GM19397 (cell line): ENCODE data around the gene ATP9B.
"Not testable (repeated sequence)": the region's sequence is repeated elsewhere in the genome, so short reads cannot be mapped to it uniquely, and the experiment has no call there.

Experiments
- ATAC-seq: cut with Tn5 transposase; IDR thresholded peaks from one replicate; pipeline ENCODE4 v1.9.1; 2021; ENCODE audit warnings: mild to moderate bottlenecking, moderate library complexity; ENCODE audit not compliant: unreplicated experiment

ATP9B gene

GRCh38 chr18:79123948-79124347, 54.8 kb downstream of the ATP9B start:
- ATAC-seq, result no peak

GRCh38 chr18:79129120-79129519, 59.9 kb downstream of the ATP9B start:
- no peak for ATAC-seq

GRCh38 chr18:79133724-79134123, 64.5 kb downstream of the ATP9B start:
- no peak for ATAC-seq

GRCh38 chr18:79135924-79136323, 66.7 kb downstream of the ATP9B start:
- ATAC-seq, result no peak

DNA sequence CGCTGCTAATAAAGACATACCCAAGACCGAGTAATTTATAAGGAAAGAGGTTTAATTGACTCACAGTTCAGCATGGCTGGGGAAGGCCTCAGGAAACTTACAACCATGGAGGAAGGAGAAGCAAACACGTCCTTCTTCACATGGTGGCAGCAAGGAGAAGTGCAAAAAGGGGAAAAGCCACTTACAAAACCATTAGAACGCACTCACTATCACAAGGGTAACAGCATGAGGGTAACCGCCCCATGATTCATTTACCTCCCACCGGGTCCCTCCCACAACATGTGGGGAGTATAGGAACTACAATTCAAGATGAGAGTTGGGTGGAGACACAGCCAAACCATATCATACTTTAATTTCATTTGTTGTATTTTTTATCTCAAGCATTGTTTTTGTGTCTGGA, 67.5 kb downstream of the ATP9B start:
- no peak for ATAC-seq

GRCh38 chr18:79139206-79139605, 70.0 kb downstream of the ATP9B start:
- no peak for ATAC-seq

DNA sequence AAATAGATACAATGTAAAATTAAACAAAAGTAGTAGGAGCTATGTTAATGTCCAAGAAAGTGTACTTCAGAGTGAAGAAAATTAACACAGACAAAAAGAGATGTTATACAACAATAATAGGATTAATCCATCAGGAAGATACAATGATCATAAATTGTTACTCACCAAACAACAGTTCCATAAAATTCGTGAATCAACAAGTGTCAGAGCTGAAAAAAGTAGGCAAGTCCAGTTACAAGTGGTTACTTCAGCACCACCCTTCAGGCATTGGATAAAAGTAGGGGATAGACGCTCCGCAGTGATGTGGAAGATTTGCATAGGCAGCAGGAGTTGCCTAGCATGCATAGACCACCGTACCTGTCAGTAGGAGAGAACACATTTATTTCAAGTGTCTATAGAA, 77.8 kb downstream of the ATP9B start:
- ATAC-seq, result no peak

GRCh38 chr18:79151191-79151590, 82.0 kb downstream of the ATP9B start:
- ATAC-seq, result no peak

- no peak for ATAC-seq
Observed at GRCh38 chr18:79156327-79156726, 87.1 kb downstream of the ATP9B start.

GRCh38 chr18:79164706-79165105, 95.5 kb downstream of the ATP9B start:
- no peak for ATAC-seq

DNA sequence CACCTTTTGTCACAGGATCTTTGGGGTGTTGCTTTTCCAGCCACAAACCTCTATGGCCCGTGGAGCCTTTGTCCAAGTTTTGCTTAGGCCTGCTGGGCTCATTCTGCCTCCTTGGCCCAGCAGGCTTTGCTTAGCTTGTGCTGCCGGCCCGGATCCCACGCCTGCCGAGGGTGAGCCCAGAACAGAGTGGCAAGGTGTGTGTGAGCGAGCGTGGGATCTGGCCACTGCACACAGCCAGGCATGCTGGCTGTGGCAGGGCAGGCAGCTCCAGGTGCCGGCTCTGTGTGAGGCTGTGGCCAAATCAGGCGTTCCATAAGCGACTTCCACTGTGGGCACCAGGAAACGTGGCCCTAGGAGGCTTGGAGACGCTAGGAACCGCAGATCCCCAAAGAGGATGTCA, 97.5 kb downstream of the ATP9B start:
- ATAC-seq, result no peak

DNA sequence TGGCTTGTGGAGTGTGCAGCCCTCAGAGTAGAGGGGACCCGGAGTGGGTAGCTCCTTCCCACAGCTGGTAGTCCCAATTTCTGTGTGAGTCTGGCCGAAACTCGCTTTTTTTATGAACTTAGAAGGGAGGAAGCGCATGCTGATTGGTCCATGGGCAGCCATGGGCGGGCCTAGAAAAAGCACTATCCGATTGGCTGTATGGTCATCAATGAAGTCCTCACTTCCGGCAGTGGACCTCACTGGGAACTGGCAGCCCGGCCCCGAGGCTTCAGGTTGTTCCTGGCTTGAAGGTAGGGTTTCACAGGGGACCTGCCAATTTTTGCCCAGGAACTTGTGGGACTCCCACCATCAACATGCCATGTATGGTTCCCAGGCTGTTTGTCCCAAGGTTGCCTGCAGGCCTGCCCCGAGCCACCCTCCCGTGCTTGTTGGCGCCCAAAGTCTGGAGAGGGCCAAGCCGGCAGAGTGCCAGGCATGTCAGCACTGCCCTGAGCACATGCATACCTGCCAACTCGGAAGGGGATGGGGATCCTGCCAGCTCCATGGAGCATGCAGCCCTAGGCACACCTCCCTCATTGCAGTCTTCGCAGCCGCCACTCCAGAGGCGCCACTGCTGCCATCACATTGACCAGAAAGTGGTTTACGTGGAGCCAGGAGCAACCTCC, 98.5 kb downstream of the ATP9B start:
- ATAC-seq, result no peak

DNA sequence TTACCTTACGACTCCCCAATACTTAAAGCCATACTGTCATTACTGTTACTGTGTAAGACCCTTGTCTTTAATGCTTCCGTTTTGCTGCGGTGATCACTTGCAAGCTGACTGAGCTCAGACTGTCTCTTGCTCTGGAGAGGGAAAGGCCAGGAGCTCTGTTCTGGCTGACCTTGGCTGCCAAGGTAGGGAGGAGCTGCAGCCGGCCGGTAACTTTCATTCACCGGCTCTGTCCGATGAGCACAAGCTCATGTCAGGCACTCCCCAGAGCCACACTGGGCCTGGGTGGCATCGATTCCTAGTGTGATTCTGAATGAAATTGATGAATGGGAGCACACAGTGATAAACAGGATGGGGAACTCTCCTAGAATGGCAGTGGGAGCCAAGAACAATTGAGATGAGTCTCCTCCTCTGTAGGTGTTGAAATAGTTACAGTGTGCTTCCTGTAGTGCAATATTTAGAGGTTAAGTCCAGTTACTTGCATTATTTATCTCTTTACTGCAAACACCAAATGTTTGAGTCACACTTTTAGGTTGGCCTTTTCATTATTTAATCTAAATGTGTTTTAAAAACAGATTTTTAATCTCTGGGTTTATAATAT, 100.9 kb downstream of the ATP9B start:
- no peak for ATAC-seq

DNA sequence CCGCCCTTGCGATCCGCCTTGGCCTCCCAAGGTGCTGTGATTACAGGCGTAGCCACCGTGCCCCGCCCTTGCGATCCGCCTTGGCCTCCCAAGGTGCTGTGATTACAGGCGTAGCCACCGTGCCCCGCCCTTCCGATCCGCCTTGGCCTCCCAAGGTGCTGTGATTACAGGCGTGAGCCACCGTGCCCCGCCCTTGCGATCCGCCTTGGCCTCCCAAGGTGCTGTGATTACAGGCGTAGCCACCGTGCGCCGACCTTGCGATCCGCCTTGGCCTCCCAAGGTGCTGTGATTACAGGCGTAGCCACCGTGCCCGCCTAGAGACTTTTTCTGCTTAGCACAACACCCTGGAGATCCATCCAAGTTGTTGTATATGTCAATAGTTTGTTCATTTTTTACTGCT, 103.1 kb downstream of the ATP9B start:
- not testable (repeated sequence) for ATAC-seq

DNA sequence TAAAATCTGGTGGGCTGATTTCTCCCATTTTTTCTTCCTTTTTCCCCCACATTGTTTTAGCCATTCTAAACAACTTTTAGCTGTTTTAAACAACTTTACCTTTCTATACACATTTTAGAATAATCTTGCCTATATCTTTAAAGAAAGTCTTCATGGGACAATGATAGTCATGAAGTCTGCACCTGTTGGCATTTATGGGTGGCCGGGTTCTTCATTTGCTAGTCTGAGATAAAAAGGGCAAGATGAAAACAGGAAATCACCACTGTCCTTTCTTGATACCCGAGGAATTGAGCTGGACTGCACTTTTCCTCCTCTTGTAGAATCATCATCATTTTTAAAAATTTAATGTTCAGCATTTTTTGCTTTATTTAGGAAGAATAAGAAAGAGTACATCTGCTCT, 104.5 kb downstream of the ATP9B start:
- ATAC-seq, result no peak

DNA sequence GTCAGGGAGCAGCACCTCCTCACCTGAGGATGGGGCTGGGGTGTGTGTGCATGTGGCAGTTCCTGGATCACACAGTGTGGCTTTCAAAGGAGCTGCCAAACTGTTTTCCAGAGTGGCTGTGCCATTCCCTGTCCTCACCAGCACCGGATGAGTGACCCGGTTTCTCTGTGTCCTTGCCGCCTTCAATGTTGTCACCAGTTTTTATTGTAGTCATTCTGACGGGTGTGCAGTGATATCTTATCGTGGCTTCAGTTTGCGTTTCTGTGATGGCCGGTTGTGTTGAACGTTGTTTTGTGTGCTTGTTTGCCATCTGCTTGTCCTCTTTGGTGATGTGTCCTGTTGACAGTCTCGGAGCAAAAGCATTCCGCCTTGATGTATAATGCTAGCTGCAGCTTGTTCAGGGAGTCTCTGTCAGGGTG, 108.9 kb downstream of the ATP9B start:
- no peak for ATAC-seq

DNA sequence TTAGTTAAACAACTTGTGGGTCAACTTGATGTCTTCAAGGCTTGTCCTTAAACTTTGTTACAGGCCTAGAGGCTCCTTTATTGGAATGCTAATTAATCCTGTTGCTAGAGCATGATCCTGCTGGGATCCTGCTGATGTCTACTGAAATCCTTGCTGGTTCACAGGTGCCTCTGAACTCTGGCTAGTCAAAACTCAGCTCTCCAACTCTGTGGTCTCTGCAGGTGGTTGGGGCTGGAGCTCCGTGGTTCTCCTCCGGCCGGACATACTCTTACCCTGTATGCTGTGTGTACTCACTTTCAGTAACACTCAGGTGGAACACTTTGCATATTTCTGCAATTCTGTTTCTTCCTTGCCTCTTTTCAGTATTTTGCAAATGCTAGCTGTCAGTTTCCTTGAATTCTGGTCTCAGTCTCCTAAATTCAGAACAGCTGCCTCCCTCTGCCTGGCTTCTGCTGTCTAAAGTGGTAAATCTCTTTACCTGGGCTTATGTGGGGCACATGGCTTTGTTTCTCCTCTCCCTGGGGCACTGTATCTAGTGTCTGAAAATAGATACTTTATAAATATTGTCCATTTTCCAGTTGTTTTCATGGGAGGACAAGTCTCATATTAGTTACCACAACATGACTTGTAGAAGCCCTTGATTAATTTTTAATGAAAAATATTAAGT, 113.0 kb downstream of the ATP9B start:
- no peak for ATAC-seq

- no peak for ATAC-seq
Observed at GRCh38 chr18:79185648-79186047, 116.5 kb downstream of the ATP9B start.

GRCh38 chr18:79186649-79187048, 117.5 kb downstream of the ATP9B start:
- ATAC-seq, result no peak

DNA sequence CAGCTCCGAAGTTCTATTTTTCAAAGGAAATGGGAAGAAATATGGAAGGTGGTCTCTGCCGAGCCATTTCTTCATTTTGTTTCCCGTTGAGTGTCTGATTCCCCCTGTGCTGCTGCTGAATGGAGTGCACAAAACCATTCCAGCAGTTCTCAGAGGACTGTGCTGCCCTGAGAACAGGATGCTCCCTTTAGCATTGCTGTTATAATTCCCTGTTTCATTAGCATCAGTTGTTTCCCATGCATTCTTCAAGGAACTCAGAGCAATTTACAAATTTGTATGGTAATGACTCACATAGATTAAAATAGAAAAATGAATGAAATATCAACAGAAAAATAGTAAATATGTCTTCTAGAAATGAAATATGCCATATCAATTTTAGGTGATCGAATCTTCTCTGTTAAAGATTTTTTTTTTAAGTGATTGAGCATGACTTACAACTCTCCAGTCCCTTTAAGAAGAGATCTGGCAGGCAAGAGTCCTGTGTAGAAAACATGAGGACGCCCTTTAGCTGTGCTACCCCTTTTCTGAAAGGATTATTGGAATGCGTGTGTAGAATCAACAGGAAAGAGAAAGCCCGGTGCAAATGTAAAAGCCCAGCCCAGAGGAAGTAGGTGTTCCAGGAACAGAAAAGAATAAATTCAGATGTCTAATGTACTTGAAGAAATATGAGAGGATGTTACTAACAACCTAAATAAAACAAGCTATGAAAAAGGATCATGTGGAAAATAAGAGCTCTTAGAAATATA, 118.5 kb downstream of the ATP9B start:
- no peak for ATAC-seq

GRCh38 chr18:79191418-79191817, 122.2 kb downstream of the ATP9B start:
- no peak for ATAC-seq

DNA sequence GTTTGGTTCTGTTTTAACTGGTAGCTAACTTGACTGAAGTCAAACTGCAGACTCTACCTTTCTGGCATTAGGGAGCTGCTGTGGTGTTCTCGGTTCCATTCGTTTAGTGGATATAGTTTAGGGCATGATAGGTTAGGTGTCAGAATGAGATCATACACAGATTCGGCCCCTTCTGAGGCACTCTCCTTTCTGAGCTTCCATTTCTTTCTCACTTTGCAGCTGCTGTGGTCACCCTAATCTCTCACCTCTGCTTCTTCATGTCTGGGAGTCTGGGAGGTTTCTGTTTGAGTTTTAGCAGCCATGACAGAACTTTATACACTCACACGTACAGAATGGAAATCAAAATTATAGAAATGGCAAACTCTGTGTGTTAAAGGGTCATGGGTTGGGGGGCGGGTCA, 122.8 kb downstream of the ATP9B start:
- no peak for ATAC-seq
